GM12891 (cell line): ENCODE results near the gene CDH13.

Source experiments
- DNase-seq: peaks from one replicate; pipeline ENCODE4 v3.0.0; 2011; ENCODE audit warnings: low spot score; ENCODE audit not compliant: insufficient read length
- FAIRE-seq: peaks from 2 replicates; lab custom pipeline; 2011; peaks lifted over from hg19 to GRCh38; lab: Jason Lieb, UNC
- PAX5 ChIP-seq: IDR thresholded peaks from 2 replicates; pipeline ENCODE4 v1.6.1; 2011; ENCODE audit warnings: low read length, moderate library complexity, mild to moderate bottlenecking; ENCODE audit not compliant: insufficient read depth, severe bottlenecking
- POLR2A ChIP-seq: IDR thresholded peaks from 2 replicates; pipeline ENCODE4 v1.6.1; 2011; ENCODE audit warnings: low read depth, low read length, control low read depth
- POLR2AphosphoS5 ChIP-seq: IDR thresholded peaks from 2 replicates; pipeline ENCODE4 v1.6.1; 2011; ENCODE audit warnings: low read depth, low read length, control low read depth
- POU2F2 ChIP-seq: IDR thresholded peaks from 2 replicates; pipeline ENCODE4 v1.6.1; 2011; ENCODE audit warnings: low read depth, mild to moderate bottlenecking, control low read depth, low read length, moderate library complexity
- SPI1 ChIP-seq: IDR thresholded peaks from 2 replicates; pipeline ENCODE4 v1.6.1; 2011; ENCODE audit warnings: low read depth, low read length, control low read depth
- TAF1 ChIP-seq: IDR thresholded peaks from 2 replicates; pipeline ENCODE4 v1.6.1; 2011; ENCODE audit warnings: low read depth, low read length, control low read depth

CDH13 gene

GRCh38 chr16:82649766-82650165 lies 23.0 kb downstream of the CDH13 start:
- no peak for FAIRE-seq
- TF ChIP-seq POLR2A (no peak), POLR2AphosphoS5 (no peak), TAF1 (no peak), SPI1 (no peak)
- no peak for DNase-seq

GRCh38 chr16:82650804-82651203 lies 24.0 kb downstream of the CDH13 start:
- no peak for TF ChIP-seq PAX5
- no peak for DNase-seq
- no peak for FAIRE-seq

GRCh38 chr16:82651921-82652601 lies 25.3 kb downstream of the CDH13 start:
- TF ChIP-seq POLR2AphosphoS5 (no peak), SPI1 (peak; percentile 98)
- FAIRE-seq: peak; percentile 41
- DNase-seq: no peak

- no peak for FAIRE-seq
- no peak for TF ChIP-seq POLR2A
- TF ChIP-seq POLR2AphosphoS5: no peak
- TF ChIP-seq POU2F2: no peak
- TF ChIP-seq PAX5: no peak
- no peak for TF ChIP-seq SPI1
- no peak for TF ChIP-seq TAF1
- no peak for DNase-seq
These were observed 26.1 kb downstream of the CDH13 start for GRCh38 chr16:82652826-82653225.

GRCh38 chr16:82653550-82654511 lies 27.1 kb downstream of the CDH13 start:
- TF ChIP-seq POLR2A (peak; percentile 55), SPI1 (no peak), POU2F2 (peak; percentile 77), TAF1 (0 out of 2 replicates have a peak, but pooled peaks have one; percentile 47), POLR2AphosphoS5 (peak; percentile 42; the same call in 1 of the 2 replicates), PAX5 (peak; percentile 4)
- FAIRE-seq (no peak), DNase-seq (no peak)

- no peak for DNase-seq
- FAIRE-seq: no peak
- TF ChIP-seq POU2F2 (peak; percentile 73), PAX5 (no peak), POLR2AphosphoS5 (no peak; the same call in 1 of the 2 replicates), POLR2A (no peak)
These were observed 28.4 kb downstream of the CDH13 start for GRCh38 chr16:82655072-82655714.

GRCh38 chr16:82655720-82656490 lies 29.1 kb downstream of the CDH13 start:
- TF ChIP-seq PAX5: no peak
- no peak for TF ChIP-seq POU2F2
- no peak for TF ChIP-seq SPI1
- TF ChIP-seq TAF1: no peak
- no peak for TF ChIP-seq POLR2AphosphoS5
- TF ChIP-seq POLR2A: no peak
- DNase-seq (no peak), FAIRE-seq (no peak)

- no peak for TF ChIP-seq SPI1
- no peak for TF ChIP-seq POLR2AphosphoS5
- TF ChIP-seq PAX5: no peak
- TF ChIP-seq POU2F2: no peak
- TF ChIP-seq POLR2A: no peak
- DNase-seq: no peak
- no peak for FAIRE-seq
These were observed 30.5 kb downstream of the CDH13 start for GRCh38 chr16:82657239-82657638.

GRCh38 chr16:82657786-82658185 lies 31.0 kb downstream of the CDH13 start:
- FAIRE-seq (no peak), DNase-seq (no peak)
- TF ChIP-seq POLR2AphosphoS5 (no peak), POLR2A (no peak), POU2F2 (no peak), SPI1 (no peak), TAF1 (no peak), PAX5 (no peak)
